Keratinocyte (primary cell): ENCODE data around the gene LDB1. TPM values are rescaled to one million over a fixed set of nuclear protein-coding genes. Genes with fewer than 3 reads are reported as not detected.

Experiments
- DNase-seq: peaks from one replicate; pipeline ENCODE4 v3.0.0-alpha.2; 2011; ENCODE audit warnings: low read depth, missing footprints, low spot score
- FAIRE-seq: peaks from 2 replicates; lab custom pipeline; 2011; peaks lifted over from hg19 to GRCh38; lab: Jason Lieb, UNC
- H2AFZ ChIP-seq: 2 replicates; pipeline ENCODE4 v1.6.0; 2012; ENCODE audit warnings: low read length, control low read depth, inconsistent platforms; ENCODE audit not compliant: control insufficient read depth
- H3K27ac ChIP-seq: 2 replicates; pipeline ENCODE4 v1.5.1; 2011; ENCODE audit warnings: low read length; ENCODE audit not compliant: control insufficient read depth, insufficient read depth
- H3K27me3 ChIP-seq: 3 replicates; pipeline ENCODE4 v1.6.0; 2011; ENCODE audit warnings: low read length; ENCODE audit not compliant: control insufficient read depth, insufficient read depth; ENCODE audit errors: extremely low read depth
- H3K36me3 ChIP-seq, 2 experiments: 2 replicates in 1 of 2; 3 replicates in 1 of 2; pipeline ENCODE4 v1.5.1; 2011; ENCODE audit warnings: low read length in 2 of 2, mild to moderate bottlenecking in 1 of 2; ENCODE audit not compliant: control insufficient read depth in 2 of 2, insufficient read depth in 2 of 2; ENCODE audit errors: extremely low read depth in 1 of 2
- H3K4me1 ChIP-seq: 3 replicates; pipeline ENCODE4 v1.5.1; 2011; ENCODE audit warnings: low read length; ENCODE audit not compliant: control insufficient read depth, insufficient read depth; ENCODE audit errors: extremely low read depth
- H3K4me2 ChIP-seq: 3 replicates; pipeline ENCODE4 v1.6.0; 2011; ENCODE audit warnings: low read depth, low read length; ENCODE audit not compliant: control insufficient read depth, insufficient read depth; ENCODE audit errors: extremely low read depth
- H3K4me3 ChIP-seq, 3 experiments: fragments of 200-600 bp in 1 of 3; sonication (generic) in 1 of 3; 2 replicates in 2 of 3; 3 replicates in 1 of 3; pipeline ENCODE4 v1.5.1; 2011 to 2016; ENCODE audit warnings: low read length in 3 of 3, mild to moderate bottlenecking in 3 of 3, control low read depth in 2 of 3, inconsistent platforms in 1 of 3, low read depth in 1 of 3, mixed read lengths in 1 of 3, mixed run types in 1 of 3, moderate library complexity in 1 of 3; ENCODE audit not compliant: control insufficient read depth in 2 of 3, insufficient read depth in 2 of 3; ENCODE audit errors: extremely low read depth in 1 of 3
- H3K79me2 ChIP-seq: 2 replicates; pipeline ENCODE4 v1.6.0; 2012; ENCODE audit warnings: low read length; ENCODE audit not compliant: control insufficient read depth, insufficient read depth
- H3K9ac ChIP-seq: 3 replicates; pipeline ENCODE4 v1.6.0; 2011; ENCODE audit warnings: low read length; ENCODE audit not compliant: control insufficient read depth, insufficient read depth; ENCODE audit errors: extremely low read depth
- H3K9me1 ChIP-seq: 3 replicates; pipeline ENCODE4 v1.6.0; 2011; ENCODE audit warnings: low read length; ENCODE audit not compliant: control insufficient read depth, insufficient read depth; ENCODE audit errors: extremely low read depth
- H3K9me3 ChIP-seq: 2 replicates; pipeline ENCODE4 v1.5.1; 2012; ENCODE audit warnings: low read depth, low read length; ENCODE audit not compliant: control insufficient read depth
- H4K20me1 ChIP-seq: 3 replicates; pipeline ENCODE4 v1.6.0; 2011; ENCODE audit warnings: low read length; ENCODE audit not compliant: control insufficient read depth, insufficient read depth; ENCODE audit errors: extremely low read depth
- EZH2 ChIP-seq: IDR thresholded peaks from one replicate; pipeline ENCODE4 v1.6.1; 2012; ENCODE audit warnings: inconsistent platforms, mild to moderate bottlenecking, low read length, moderate library complexity
- dilution Hi-C: fragments of 300-500 bp; cut with MboI; formaldehyde crosslinking; loops from one replicate; pipeline ENCODE4 v1.7.0; 2020; ENCODE audit warnings: low sequenced_read_pairs; ENCODE audit not compliant: extremely low pct_ligation_motif_present
- polyA plus RNA-seq, 5 experiments: library from polyadenylated mRNA; depleted of rRNA in 3 of 5; stranded (reverse) in 3 of 5; stranded (forward) in 1 of 5; unstranded in 1 of 5; fragments of >200 nt; gene quantifications; 1 replicate in 1 of 5; 2 replicates in 3 of 5; 3 replicates in 1 of 5; pipeline versions ENCODE4 v1.2.1 to v1.2.3, GENCODE V29; 2011 to 2012; ENCODE audit warnings: missing spikeins in 2 of 5, low read depth in 1 of 5, low replicate concordance in 1 of 5
- TF ChIP-seq, protein P1 (sequence below), 3 experiments: IDR thresholded peaks in 1 of 3; conservative IDR thresholded peaks in 1 of 3; optimal IDR thresholded peaks in 1 of 3; 2 replicates in 2 of 3; 3 replicates in 1 of 3; pipeline versions ENCODE3 to v1.5.1; 2011; ENCODE audit warnings: low read length in 3 of 3, mild to moderate bottlenecking in 3 of 3, moderate library complexity in 2 of 3, control low read depth in 1 of 3, inconsistent platforms in 1 of 3; ENCODE audit not compliant: insufficient read depth in 2 of 3; ENCODE audit errors: extremely low read depth in 1 of 3

LDB1 gene
- polyA plus RNA-seq, 1 donor (not counting 4 experiments of a cell fraction or from before 2014, with no cell fraction given) = 97.3 TPM

DNA sequence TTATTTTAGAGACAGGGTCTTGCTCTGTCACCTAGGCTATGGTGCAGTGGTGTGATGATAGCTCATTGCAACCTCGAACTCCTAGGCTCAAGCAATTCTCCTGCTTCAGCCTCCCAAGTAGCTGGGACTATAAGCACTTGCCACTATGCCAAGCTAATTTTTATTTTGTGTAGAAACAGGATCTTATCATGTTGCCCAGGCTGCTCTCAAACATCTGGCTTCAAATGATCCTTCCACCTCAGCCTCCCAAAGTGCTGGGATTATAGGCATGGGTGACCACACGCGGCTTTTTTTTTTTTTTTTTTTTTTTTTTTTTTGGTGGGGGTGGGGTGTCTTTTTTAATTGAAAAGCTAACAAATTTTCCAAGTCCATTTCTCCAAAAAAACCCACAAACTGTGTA lies 36.6 kb downstream of the LDB1 start:
- Histone ChIP-seq H3K27ac (no peak overlapping the region), H3K4me3 (no peak overlapping the region), H3K27me3 (no peaks in the 10 kb centered on the region), H3K36me3 (no peaks in the 10 kb centered on the region), H3K9ac (no peak overlapping the region), H3K79me2 (no peaks in the 10 kb centered on the region), H3K4me2 (no peak overlapping the region), H2AFZ (no peak overlapping the region), H3K9me1 (no peaks in the 10 kb centered on the region), H3K9me3 (no peaks in the 10 kb centered on the region), H3K4me1 (no peaks in the 10 kb centered on the region), H4K20me1 (no peaks in the 10 kb centered on the region)
- FAIRE-seq (no peak), DNase-seq (no peak)
- TF ChIP-seq, protein P1, sequence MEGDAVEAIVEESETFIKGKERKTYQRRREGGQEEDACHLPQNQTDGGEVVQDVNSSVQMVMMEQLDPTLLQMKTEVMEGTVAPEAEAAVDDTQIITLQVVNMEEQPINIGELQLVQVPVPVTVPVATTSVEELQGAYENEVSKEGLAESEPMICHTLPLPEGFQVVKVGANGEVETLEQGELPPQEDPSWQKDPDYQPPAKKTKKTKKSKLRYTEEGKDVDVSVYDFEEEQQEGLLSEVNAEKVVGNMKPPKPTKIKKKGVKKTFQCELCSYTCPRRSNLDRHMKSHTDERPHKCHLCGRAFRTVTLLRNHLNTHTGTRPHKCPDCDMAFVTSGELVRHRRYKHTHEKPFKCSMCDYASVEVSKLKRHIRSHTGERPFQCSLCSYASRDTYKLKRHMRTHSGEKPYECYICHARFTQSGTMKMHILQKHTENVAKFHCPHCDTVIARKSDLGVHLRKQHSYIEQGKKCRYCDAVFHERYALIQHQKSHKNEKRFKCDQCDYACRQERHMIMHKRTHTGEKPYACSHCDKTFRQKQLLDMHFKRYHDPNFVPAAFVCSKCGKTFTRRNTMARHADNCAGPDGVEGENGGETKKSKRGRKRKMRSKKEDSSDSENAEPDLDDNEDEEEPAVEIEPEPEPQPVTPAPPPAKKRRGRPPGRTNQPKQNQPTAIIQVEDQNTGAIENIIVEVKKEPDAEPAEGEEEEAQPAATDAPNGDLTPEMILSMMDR (optimal IDR thresholded peaks at IDR 0.05 in 1 of 3, IDR thresholded peaks at IDR 0.05 in 1 of 3, conservative IDR thresholded peaks at IDR 0.05 in 1 of 3; ENCODE audit: extremely low read depth in 1 of 3, insufficient read depth in 2 of 3, low read length in 3 of 3) = no peak
- dilution Hi-C loops = no loop called here

DNA sequence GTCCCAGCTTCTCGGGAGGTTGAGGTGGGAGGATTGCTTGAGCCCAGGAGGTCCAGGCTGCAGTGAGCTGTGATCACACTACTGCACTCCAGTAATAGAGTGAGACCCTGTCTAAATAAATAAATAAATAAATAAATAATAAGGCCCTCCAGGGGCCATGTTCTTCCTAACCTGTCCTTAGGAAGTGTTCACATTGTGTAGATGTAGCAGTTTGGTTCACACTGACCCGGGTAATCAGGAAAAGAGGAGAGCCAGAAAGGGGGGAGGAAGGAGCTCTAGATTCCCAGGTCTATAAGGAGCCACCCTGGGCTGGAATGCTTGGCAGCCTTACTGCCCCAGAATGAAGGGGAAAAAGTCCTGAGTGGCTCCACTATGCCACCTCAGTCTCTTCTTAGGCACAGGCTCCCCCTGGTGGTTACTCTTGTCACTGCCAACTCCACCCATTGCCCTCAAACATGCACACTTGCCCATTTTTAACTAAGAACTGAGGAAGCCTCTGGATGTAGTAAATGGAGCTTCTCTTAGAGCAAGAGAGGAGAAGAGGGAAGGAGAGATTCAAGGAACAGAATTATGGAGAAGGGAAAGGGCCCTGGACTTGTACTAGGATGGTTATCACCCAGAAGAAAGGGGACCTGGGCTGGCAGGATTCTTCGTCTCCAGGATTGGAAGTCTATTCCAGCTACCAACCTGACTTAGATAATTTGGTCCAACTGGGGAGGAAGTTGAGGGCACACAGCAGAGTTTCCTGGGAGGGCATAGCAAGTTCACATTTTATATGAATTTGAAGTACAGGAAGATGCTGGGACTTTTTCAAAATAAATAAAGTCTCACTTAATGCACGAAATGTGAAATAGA lies 47.3 kb downstream of the LDB1 start:
- dilution Hi-C loops = no loop called here
- DNase-seq = peak; percentile 48

More for the DNA sequence above, 47.3 kb downstream of the LDB1 start:
- H3K9me1 ChIP-seq = no peaks in the 10 kb centered on the region
- H3K27me3 ChIP-seq = no peaks in the 10 kb centered on the region
- peak; percentile 91 for FAIRE-seq
- H3K9ac ChIP-seq = no peak overlapping the region
- peaks cover 2% of the 10 kb centered on the region for H4K20me1 ChIP-seq
- no peak overlapping the region for H3K4me3 ChIP-seq
- H3K9me3 ChIP-seq = no peaks in the 10 kb centered on the region
- no peak overlapping the region for H2AFZ ChIP-seq
- no peak overlapping the region for H3K27ac ChIP-seq
- H3K36me3 ChIP-seq = peaks cover 1 to 12% of the 10 kb centered on the region in 2 experiments
- H3K79me2 ChIP-seq = peaks cover 12% of the 10 kb centered on the region
- no peak overlapping the region for H3K4me2 ChIP-seq
- H3K4me1 ChIP-seq = peaks cover 4% of the 10 kb centered on the region
- TF ChIP-seq, protein P1 (optimal IDR thresholded peaks at IDR 0.05 in 1 of 3, IDR thresholded peaks at IDR 0.05 in 1 of 3, conservative IDR thresholded peaks at IDR 0.05 in 1 of 3; ENCODE audit: extremely low read depth in 1 of 3, insufficient read depth in 2 of 3, low read length in 3 of 3) = peak; percentile 92 to 98 (median 93)
- TF ChIP-seq EZH2 = no peak
